B cell (primary cell): Measurements from ENCODE around the gene CTIF. TPM values are rescaled to one million over a fixed set of nuclear protein-coding genes. Genes with fewer than 3 reads are reported as not detected.

Experiments
- ATAC-seq: fragments of 200-7000 bp; cut with Tn5 transposase; one replicate; pipeline ENCODE4 v1.10.0; 2021; ENCODE audit warnings: low read depth, mild to moderate bottlenecking, moderate number of reproducible peaks, moderate library complexity
- CTCF ChIA-PET: fragments of 350-600 bp; sonication (Branson Sonifier 250); formaldehyde crosslinking; loops from one replicate; lab custom pipeline; 2021; ENCODE audit warnings: antibody characterized with exemption, inconsistent platforms; lab: Charles Lee
- POLR2A ChIA-PET: fragments of 350-600 bp; sonication (Branson Sonifier 250); formaldehyde crosslinking; loops from one replicate; lab custom pipeline; 2021; ENCODE audit warnings: antibody characterized with exemption; lab: Charles Lee
- DNase-seq: peaks from one replicate; pipeline ENCODE4 v3.0.0; 2013
- H2AFZ ChIP-seq: 2 replicates; pipeline ENCODE4 v1.6.1; 2012; ENCODE audit warnings: mild to moderate bottlenecking, low read depth, low read length; ENCODE audit not compliant: insufficient read depth, poor library complexity, severe bottlenecking
- H3K27ac ChIP-seq, 2 donors: 1 replicate in 1 of 2; 2 replicates in 1 of 2; pipeline ENCODE4 v1.5.1; 2012 to 2013; ENCODE audit warnings: low read length in 2 of 2, mild to moderate bottlenecking in 2 of 2, moderate library complexity in 1 of 2
- H3K27me3 ChIP-seq, 4 experiments: fragments of 200-600 bp in 1 of 4; sonication (generic) in 1 of 4; replicated peaks in 1 of 4; 1 replicate in 2 of 4; 2 replicates in 2 of 4; pipeline versions ENCODE4 v1.6.1 to v1.7.0; 2013 to 2016; ENCODE audit warnings: low read length in 3 of 4, mild to moderate bottlenecking in 2 of 4, mixed read lengths in 1 of 4, moderate library complexity in 1 of 4; ENCODE audit not compliant: insufficient read depth in 4 of 4, control insufficient read depth in 3 of 4; ENCODE audit errors: control extremely low read depth in 1 of 4
- H3K36me3 ChIP-seq, 2 experiments: replicated peaks in 1 of 2; 1 replicate in 1 of 2; 2 replicates in 1 of 2; pipeline versions ENCODE4 v1.6.1 to v1.7.1; 2013; ENCODE audit warnings: low read length in 1 of 2; ENCODE audit not compliant: insufficient read depth in 2 of 2, control insufficient read depth in 1 of 2; ENCODE audit errors: control extremely low read depth in 1 of 2, extremely low read depth in 1 of 2
- H3K4me1 ChIP-seq, 2 donors: fragments of 200-600 bp in 1 of 2; sonication (generic) in 1 of 2; 1 replicate in 1 of 2; 2 replicates in 1 of 2; pipeline versions ENCODE4 v1.5.1 to v1.6.1; 2013 to 2017; ENCODE audit warnings: low read length in 2 of 2; ENCODE audit not compliant: control insufficient read depth in 2 of 2, insufficient read depth in 2 of 2
- H3K4me2 ChIP-seq: replicated peaks from 2 replicates; pipeline ENCODE3; 2012; ENCODE audit warnings: mild to moderate bottlenecking, low read depth, low read length; ENCODE audit not compliant: poor library complexity, severe bottlenecking
- H3K4me3 ChIP-seq, 5 experiments: fragments of 200-600 bp in 1 of 5; sonication (generic) in 1 of 5; 1 replicate in 3 of 5; 2 replicates in 2 of 5; pipeline versions ENCODE4 v1.5.1 to v1.7.0; 2011 to 2016; ENCODE audit warnings: low read length in 4 of 5, mild to moderate bottlenecking in 4 of 5, low read depth in 2 of 5, control low read depth in 1 of 5, moderate library complexity in 1 of 5; ENCODE audit not compliant: insufficient read depth in 1 of 5; ENCODE audit errors: control extremely low read depth in 1 of 5, extremely low read depth in 1 of 5
- H3K79me2 ChIP-seq: fragments of 200-600 bp; sonication (generic); one replicate; pipeline ENCODE4 v1.6.0; 2016; ENCODE audit warnings: low read length; ENCODE audit not compliant: control insufficient read depth, insufficient read depth
- H3K9ac ChIP-seq: fragments of 200-600 bp; sonication (generic); 2 replicates; pipeline ENCODE4 v1.6.1; 2017; ENCODE audit warnings: mild to moderate bottlenecking, low read length, moderate library complexity
- H3K9me3 ChIP-seq, 3 donors: one replicate each; pipeline versions ENCODE4 v1.6.1 to v1.7.1; 2013; ENCODE audit warnings: low read length in 2 of 3; ENCODE audit not compliant: control insufficient read depth in 2 of 3, insufficient read depth in 1 of 3; ENCODE audit errors: control extremely low read depth in 1 of 3
- H4K20me1 ChIP-seq: 2 replicates; pipeline ENCODE4 v1.6.0; 2012; ENCODE audit warnings: mild to moderate bottlenecking, low read length; ENCODE audit not compliant: insufficient read depth, control insufficient read depth, poor library complexity, severe bottlenecking
- H3K27ac Mint-ChIP-seq: one replicate; pipeline ENCODE4 v1.8.0; 2021; ENCODE audit warnings: mixed read lengths
- H3K27me3 Mint-ChIP-seq: one replicate; pipeline ENCODE4 v1.8.0; 2021; ENCODE audit warnings: mixed read lengths
- H3K4me1 Mint-ChIP-seq: one replicate; pipeline ENCODE4 v1.8.0; 2021; ENCODE audit warnings: mixed read lengths
- H3K4me3 Mint-ChIP-seq: one replicate; pipeline ENCODE4 v1.8.0; 2021; ENCODE audit warnings: mixed read lengths
- H3K9me3 Mint-ChIP-seq: one replicate; pipeline ENCODE4 v1.8.0; 2022; ENCODE audit warnings: mixed read lengths; ENCODE audit not compliant: insufficient read depth
- CTCF ChIP-seq: fragments of 200-600 bp; IDR thresholded peaks from one replicate; pipeline ENCODE4 v1.8.0; 2022; ENCODE audit warnings: antibody characterized with exemption, mild to moderate bottlenecking
- EZH2 ChIP-seq: IDR thresholded peaks from 2 replicates; pipeline ENCODE4 v1.6.1; 2012; ENCODE audit warnings: borderline replicate concordance, low read depth, mild to moderate bottlenecking, moderate library complexity, low read length; ENCODE audit not compliant: insufficient read depth, poor library complexity, severe bottlenecking
- WGBS: methylation state at CpG from one replicate; pipeline ENCODE4 v1.1.5; 2013; ENCODE audit warnings: missing lambda C conversion rate; ENCODE audit not compliant: insufficient coverage; 5-methylcytosine and 5-hydroxymethylcytosine counted together
- intact Hi-C: fragments of 100-400 bp; cut with micrococcal nuclease; formaldehyde crosslinking; loops from one replicate; pipeline ENCODE4 v1.10.0; 2022
- polyA plus RNA-seq: library from polyadenylated mRNA; depleted of rRNA; stranded (reverse); fragments of >200 nt; gene quantifications from 2 replicates; pipeline ENCODE4 v1.2.3, GENCODE V29; 2012
- total RNA-seq, 2 donors: library from RNA; stranded (reverse); fragments of 120-200 nt in 1 of 2; gene quantifications; 1 replicate in 1 of 2; 2 replicates in 1 of 2; pipeline versions ENCODE4 v1.2.3 to v1.2.4, GENCODE V29; 2013 to 2022

CTIF gene
- total and polyA plus RNA-seq, 2 donors (not counting 1 experiment from before 2014, with no cell fraction given), result 3.6 to 16.2 TPM

DNA sequence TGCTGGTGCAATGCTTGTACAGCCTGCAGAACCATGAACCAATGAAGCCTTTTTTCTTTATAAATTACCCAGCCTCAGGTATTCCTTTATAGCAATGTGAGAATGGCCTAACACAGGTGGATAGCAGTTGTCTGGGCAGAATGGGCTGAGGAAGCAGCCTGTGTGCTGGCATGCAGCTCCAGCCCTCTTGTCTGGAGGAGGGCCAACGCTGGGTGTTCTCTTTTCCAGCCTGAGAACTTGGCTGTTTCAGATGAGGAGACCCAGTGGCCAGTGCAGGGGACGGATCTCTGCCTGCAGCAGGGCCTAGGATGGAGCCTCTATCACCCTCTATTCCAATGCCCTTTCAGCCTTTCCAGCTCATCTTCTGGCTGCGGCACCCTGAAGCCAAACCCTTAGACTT, 58.8 kb downstream of the CTIF start:
- no peaks in the 10 kb centered on the region for H3K27me3 Mint-ChIP-seq
- intact Hi-C loops, result no loop called here
- Histone ChIP-seq H3K4me1 (no peaks in the 10 kb centered on the region), H2AFZ (no peak overlapping the region), H3K27ac (no peak overlapping the region), H3K4me2 (no peak overlapping the region), H3K9me3 (no peaks in the 10 kb centered on the region), H3K9ac (no peak overlapping the region), H3K27me3 (no peaks in the 10 kb centered on the region), H3K79me2 (no peaks in the 10 kb centered on the region), H3K4me3 (no peak overlapping the region), H4K20me1 (no peaks in the 10 kb centered on the region), H3K36me3 (no peaks in the 10 kb centered on the region)
- POLR2A ChIA-PET, result no interaction called here
- CTCF ChIA-PET, result no interaction called here
- no peak overlapping the region for H3K4me3 Mint-ChIP-seq
- DNase-seq (no peak), ATAC-seq (no peak)
- H3K27ac Mint-ChIP-seq, result no peak overlapping the region
- WGBS, result 76% methylated on average over 2 of the region's 3 CpGs
- no peaks in the 10 kb centered on the region for H3K4me1 Mint-ChIP-seq
- TF ChIP-seq CTCF (no peak), EZH2 (no peak)
- no peaks in the 10 kb centered on the region for H3K9me3 Mint-ChIP-seq

DNA sequence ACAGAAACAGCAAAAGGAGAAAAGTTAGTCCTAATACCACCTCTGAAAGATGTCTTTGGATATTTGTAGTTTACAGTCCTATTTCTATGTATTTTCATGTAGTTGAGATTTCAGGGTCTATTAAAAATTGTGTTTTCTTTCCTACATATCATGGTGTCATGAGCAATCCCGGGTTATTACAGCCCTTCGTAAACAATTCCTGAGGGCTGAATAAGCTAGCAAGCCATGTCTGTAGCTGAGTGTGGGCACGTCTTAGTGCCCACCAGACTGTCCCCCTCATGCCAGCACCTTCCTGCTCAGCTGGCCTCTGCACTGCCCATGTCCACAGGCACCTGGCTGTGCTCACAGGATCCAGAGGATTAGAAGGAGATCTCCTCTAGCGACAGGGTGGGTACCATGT, 60.6 kb downstream of the CTIF start:
- Histone ChIP-seq H3K4me2 (no peak overlapping the region), H3K4me1 (no peaks in the 10 kb centered on the region), H3K27ac (no peak overlapping the region), H3K9me3 (no peaks in the 10 kb centered on the region), H2AFZ (no peak overlapping the region), H3K4me3 (no peak overlapping the region), H4K20me1 (no peaks in the 10 kb centered on the region), H3K79me2 (no peaks in the 10 kb centered on the region), H3K36me3 (no peaks in the 10 kb centered on the region), H3K27me3 (no peaks in the 10 kb centered on the region), H3K9ac (no peak overlapping the region)
- no peak overlapping the region for H3K4me3 Mint-ChIP-seq
- ATAC-seq (no peak), DNase-seq (no peak)
- intact Hi-C loops, result no loop called here
- POLR2A ChIA-PET, result no interaction called here
- no peaks in the 10 kb centered on the region for H3K9me3 Mint-ChIP-seq
- H3K27ac Mint-ChIP-seq, result no peak overlapping the region
- H3K27me3 Mint-ChIP-seq, result no peaks in the 10 kb centered on the region
- CTCF ChIA-PET, result no interaction called here
- H3K4me1 Mint-ChIP-seq, result no peaks in the 10 kb centered on the region
- TF ChIP-seq CTCF, result no peak
- no peak for TF ChIP-seq EZH2
- WGBS, result 87% methylated on average over 4 of the region's 4 CpGs
